HG02678 (cell line): Measurements from ENCODE around the gene TECPR1.

Source experiments
- ATAC-seq: cut with Tn5 transposase; IDR thresholded peaks from one replicate; pipeline ENCODE4 v1.9.1; 2021; ENCODE audit warnings: mild to moderate bottlenecking, moderate library complexity; ENCODE audit not compliant: unreplicated experiment

TECPR1 gene

GRCh38 chr7:98251601-98252424, at the start of gene TECPR1:
TSS of gene TECPR1 (minus strand) at chr7:98252232. CDS start at chr7:98246146, 6,086 bp downstream.
- peak; percentile 98 for ATAC-seq

GRCh38 chr7:98300595-98301372, 48.8 kb upstream of the TECPR1 start:
- no peak for ATAC-seq

GRCh38 chr7:98297626-98298286, 45.7 kb upstream of the TECPR1 start:
- no peak for ATAC-seq

GRCh38 chr7:98296833-98297232, 44.8 kb upstream of the TECPR1 start:
- no peak for ATAC-seq

- ATAC-seq, result no peak
Observed at GRCh38 chr7:98295467-98296192, 43.6 kb upstream of the TECPR1 start.

GRCh38 chr7:98294798-98295382, 42.9 kb upstream of the TECPR1 start:
- no peak for ATAC-seq

GRCh38 chr7:98294326-98294725, 42.3 kb upstream of the TECPR1 start:
- ATAC-seq, result no peak

- no peak for ATAC-seq
Observed at GRCh38 chr7:98293746-98294145, 41.7 kb upstream of the TECPR1 start.

GRCh38 chr7:98293265-98293664, 41.2 kb upstream of the TECPR1 start:
- no peak for ATAC-seq

- no peak for ATAC-seq
Observed at GRCh38 chr7:98291717-98292116, 39.7 kb upstream of the TECPR1 start.

- ATAC-seq, result no peak
Observed at GRCh38 chr7:98289333-98289875, 37.4 kb upstream of the TECPR1 start.

GRCh38 chr7:98288064-98288823, 36.2 kb upstream of the TECPR1 start:
- ATAC-seq, result no peak

GRCh38 chr7:98287486-98287959, 35.5 kb upstream of the TECPR1 start:
- ATAC-seq, result no peak

- no peak for ATAC-seq
Observed at GRCh38 chr7:98286701-98287485, 34.9 kb upstream of the TECPR1 start.

GRCh38 chr7:98286093-98286539, 34.1 kb upstream of the TECPR1 start:
- ATAC-seq, result no peak

GRCh38 chr7:98285157-98286092, 33.4 kb upstream of the TECPR1 start:
- ATAC-seq, result no peak

- no peak for ATAC-seq
Observed at GRCh38 chr7:98284335-98285036, 32.5 kb upstream of the TECPR1 start.
